Effector memory CD8-positive, alpha-beta T cell (primary cell): ENCODE results near the gene KIAA0825.

Experiments used
- ATAC-seq: fragments of 150-1000 bp; cut with Tn5 transposase; replicated peaks from 2 replicates; pipeline ENCODE4 v1.10.0; 2021; ENCODE audit warnings: mild to moderate bottlenecking, moderate library complexity
- DNase-seq, 3 experiments: peaks; one replicate each; pipeline ENCODE4 v3.0.0; 2021
- H3K27ac Mint-ChIP-seq, 2 donors: one replicate each; pipeline ENCODE4 v1.8.0; 2022; ENCODE audit warnings: mild to moderate bottlenecking in 2 of 2, mixed read lengths in 2 of 2, moderate library complexity in 2 of 2
- H3K27me3 Mint-ChIP-seq, 2 donors: one replicate each; pipeline ENCODE4 v1.8.0; 2022; ENCODE audit warnings: mixed read lengths in 2 of 2
- H3K36me3 Mint-ChIP-seq: one replicate; pipeline ENCODE4 v1.8.0; 2022; ENCODE audit warnings: mild to moderate bottlenecking, moderate library complexity, mixed read lengths; ENCODE audit not compliant: insufficient read depth
- H3K4me1 Mint-ChIP-seq, 2 donors: one replicate each; pipeline ENCODE4 v1.8.0; 2022; ENCODE audit warnings: low read depth in 2 of 2, mixed read lengths in 2 of 2
- H3K4me3 Mint-ChIP-seq, 2 donors: one replicate each; pipeline ENCODE4 v1.8.0; 2022; ENCODE audit warnings: mild to moderate bottlenecking in 2 of 2, mixed read lengths in 2 of 2, moderate library complexity in 2 of 2
- H3K9me3 Mint-ChIP-seq, 2 donors: one replicate each; pipeline ENCODE4 v1.8.0; 2022; ENCODE audit warnings: mixed read lengths in 2 of 2

Gene KIAA0825

DNA sequence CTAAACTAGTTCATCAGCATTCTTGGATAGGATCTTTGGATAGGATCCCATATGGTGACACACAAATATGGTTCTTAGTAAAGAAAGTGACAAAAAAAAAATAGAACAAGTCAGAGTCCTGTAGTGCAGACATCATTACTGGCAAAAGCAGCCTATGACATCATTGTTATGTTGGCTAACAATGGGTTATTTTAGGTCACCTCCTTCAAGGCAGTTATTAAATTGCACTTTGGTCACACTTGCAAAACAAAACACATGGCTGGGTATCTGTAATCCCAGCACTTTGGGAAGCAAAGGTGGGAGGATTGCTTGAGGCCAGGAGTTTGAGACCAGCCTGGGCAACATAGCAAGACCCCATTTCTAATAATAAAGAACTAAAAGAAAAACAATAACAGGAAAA lies 185.9 kb downstream of the KIAA0825 start:
- Mint-ChIP-seq H3K4me3 (no peak overlapping the region), H3K4me1 (no peaks in the 10 kb centered on the region), H3K27me3 (no peaks in the 10 kb centered on the region), H3K9me3 (peaks cover 6 to 7% of the 10 kb centered on the region in 2 donors), H3K36me3 (no peaks in the 10 kb centered on the region), H3K27ac (no peak overlapping the region)
- ATAC-seq (no peak), DNase-seq (no peak)

DNA sequence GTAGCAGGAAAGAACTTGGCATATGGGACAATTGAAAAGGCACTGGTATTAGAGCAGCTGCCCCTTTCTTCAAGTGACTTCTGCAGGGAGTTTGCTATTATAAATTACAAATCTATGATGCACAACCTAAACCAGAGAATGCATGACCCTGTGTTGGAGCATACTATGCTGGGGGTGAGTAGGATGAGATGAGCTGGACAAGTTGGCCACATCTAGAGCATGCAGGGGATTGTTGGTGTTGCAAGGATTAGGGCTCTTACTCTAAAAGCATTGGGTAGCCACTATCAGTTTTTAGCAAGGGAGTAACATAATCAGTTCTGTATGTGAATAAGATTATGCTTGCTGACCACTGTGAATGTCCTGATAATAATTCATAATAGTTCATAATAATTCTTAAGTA lies 186.7 kb downstream of the KIAA0825 start:
- no peak overlapping the region for H3K4me3 Mint-ChIP-seq
- H3K27me3 Mint-ChIP-seq = no peaks in the 10 kb centered on the region
- ATAC-seq (no peak), DNase-seq (no peak)
- H3K27ac Mint-ChIP-seq = no peak overlapping the region
- no peaks in the 10 kb centered on the region for H3K4me1 Mint-ChIP-seq
- H3K36me3 Mint-ChIP-seq = no peaks in the 10 kb centered on the region
- peaks cover 6 to 7% of the 10 kb centered on the region in 2 donors for H3K9me3 Mint-ChIP-seq

DNA sequence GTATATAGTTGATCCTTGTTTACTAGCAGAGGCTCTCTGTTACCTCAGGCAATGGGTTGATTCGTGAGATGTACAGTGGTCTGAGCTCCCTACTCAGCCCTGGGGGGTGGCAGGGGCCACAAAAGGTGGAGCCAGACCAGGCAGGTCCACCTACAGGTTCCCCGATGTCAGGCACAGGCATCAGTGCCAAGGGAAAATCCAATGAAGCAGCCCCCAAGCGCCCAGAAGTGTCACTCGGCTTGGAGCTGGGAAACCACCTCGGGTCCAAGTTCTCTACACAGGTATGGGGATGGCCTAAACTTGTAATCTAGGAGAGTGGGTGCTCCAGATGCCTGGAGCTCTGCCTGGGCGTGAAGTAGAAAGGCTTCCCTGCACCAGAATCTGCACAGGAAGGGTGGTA lies 188.8 kb downstream of the KIAA0825 start:
- Mint-ChIP-seq H3K27ac (no peak overlapping the region), H3K4me1 (no peaks in the 10 kb centered on the region), H3K9me3 (peaks cover 6 to 7% of the 10 kb centered on the region in 2 donors), H3K36me3 (no peaks in the 10 kb centered on the region), H3K27me3 (no peaks in the 10 kb centered on the region), H3K4me3 (no peak overlapping the region)
- no peak for DNase-seq
- no peak for ATAC-seq

DNA sequence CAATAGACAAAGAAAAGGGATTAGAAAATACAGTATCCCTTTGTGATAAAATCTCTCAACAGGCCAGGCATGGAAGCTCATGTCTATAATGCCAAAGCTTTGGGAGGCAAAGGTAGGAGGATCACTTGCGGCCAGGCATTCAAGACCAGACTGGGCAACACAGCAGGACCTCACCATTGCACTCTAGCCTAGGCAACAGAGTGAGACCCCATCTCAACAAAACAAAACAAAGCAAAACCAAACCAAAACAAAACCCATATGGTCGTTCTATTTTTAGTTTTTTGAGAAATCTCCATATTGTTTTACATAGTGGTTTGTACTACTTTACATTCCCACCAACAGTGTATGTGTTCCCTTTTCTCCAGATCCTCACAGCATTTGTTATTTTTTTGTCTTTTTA lies 193.0 kb downstream of the KIAA0825 start:
- Mint-ChIP-seq H3K27me3 (no peaks in the 10 kb centered on the region), H3K36me3 (no peaks in the 10 kb centered on the region), H3K27ac (no peak overlapping the region), H3K9me3 (peaks cover 6 to 7% of the 10 kb centered on the region in 2 donors), H3K4me3 (no peak overlapping the region), H3K4me1 (no peaks in the 10 kb centered on the region)
- ATAC-seq = no peak
- no peak for DNase-seq

DNA sequence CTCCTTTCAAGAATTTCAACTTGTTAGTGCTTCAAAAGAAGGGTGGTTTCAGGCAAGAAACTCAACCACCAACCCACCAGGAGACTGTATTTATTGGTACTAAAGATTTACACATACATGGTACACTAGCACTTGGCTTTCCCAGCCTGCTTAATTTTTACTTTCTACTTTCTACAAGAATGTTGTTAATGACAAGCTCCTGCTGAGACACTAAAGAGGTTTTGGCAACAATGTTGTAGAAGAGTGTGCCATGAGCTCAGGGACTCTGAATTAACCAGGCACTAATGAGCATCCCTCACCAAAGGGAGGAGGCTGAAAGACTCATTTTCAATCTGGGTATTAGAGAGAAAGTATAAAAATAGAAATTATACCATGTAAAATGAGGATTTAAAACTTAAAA lies 195.0 kb downstream of the KIAA0825 start:
- ATAC-seq (no peak), DNase-seq (no peak)
- H3K9me3 Mint-ChIP-seq = peaks cover 0 to 2% of the 10 kb centered on the region in 2 donors
- H3K27me3 Mint-ChIP-seq = no peaks in the 10 kb centered on the region
- no peak overlapping the region for H3K4me3 Mint-ChIP-seq
- H3K36me3 Mint-ChIP-seq = no peaks in the 10 kb centered on the region
- H3K27ac Mint-ChIP-seq = no peak overlapping the region
- H3K4me1 Mint-ChIP-seq = no peaks in the 10 kb centered on the region

DNA sequence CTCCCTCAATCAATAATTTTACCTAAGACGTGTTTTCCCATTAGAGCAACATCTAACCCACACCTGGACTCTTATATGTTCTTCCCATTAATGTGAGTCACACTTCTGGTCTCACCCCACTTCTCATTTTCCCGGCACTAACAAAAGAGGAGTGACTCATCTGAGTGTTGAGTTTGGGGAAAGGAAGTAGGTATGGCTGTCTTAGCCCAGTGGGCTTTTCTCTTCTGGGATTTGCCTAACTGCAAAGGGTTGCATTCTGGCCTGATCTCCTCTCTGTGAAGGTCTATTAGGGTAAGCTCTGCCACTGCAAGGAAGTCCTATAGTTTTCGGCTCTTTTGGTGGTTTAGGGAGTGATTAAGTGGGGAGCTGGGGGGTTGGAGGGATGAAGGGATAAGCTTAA lies 195.6 kb downstream of the KIAA0825 start:
- H3K4me3 Mint-ChIP-seq = no peak overlapping the region
- no peaks in the 10 kb centered on the region for H3K27me3 Mint-ChIP-seq
- H3K36me3 Mint-ChIP-seq = no peaks in the 10 kb centered on the region
- no peaks in the 10 kb centered on the region for H3K4me1 Mint-ChIP-seq
- no peak for DNase-seq
- no peak for ATAC-seq
- no peaks in the 10 kb centered on the region for H3K9me3 Mint-ChIP-seq
- no peak overlapping the region for H3K27ac Mint-ChIP-seq

DNA sequence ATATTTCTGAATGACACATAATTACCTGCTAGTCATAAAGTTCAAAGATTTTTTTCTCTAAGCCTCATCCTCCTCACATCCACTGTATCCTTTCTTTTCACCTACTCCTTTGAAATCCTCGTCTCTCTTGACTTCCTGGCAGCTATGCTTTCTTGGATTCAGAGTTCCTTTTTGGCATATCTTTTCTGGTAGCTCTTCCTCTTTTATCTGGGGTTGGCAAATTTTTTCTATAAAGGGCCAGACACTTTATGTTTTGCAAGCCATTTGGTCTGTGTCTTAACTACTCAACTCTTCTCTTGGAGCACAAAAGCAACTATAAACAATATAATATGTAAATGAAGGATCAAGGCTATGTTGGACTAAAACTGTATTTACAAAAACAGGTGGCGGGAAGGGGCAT lies 197.5 kb downstream of the KIAA0825 start:
- DNase-seq = no peak
- Mint-ChIP-seq H3K9me3 (no peaks in the 10 kb centered on the region), H3K36me3 (no peaks in the 10 kb centered on the region), H3K27me3 (no peaks in the 10 kb centered on the region), H3K4me3 (no peak overlapping the region), H3K27ac (no peak overlapping the region), H3K4me1 (no peaks in the 10 kb centered on the region)
- no peak for ATAC-seq

DNA sequence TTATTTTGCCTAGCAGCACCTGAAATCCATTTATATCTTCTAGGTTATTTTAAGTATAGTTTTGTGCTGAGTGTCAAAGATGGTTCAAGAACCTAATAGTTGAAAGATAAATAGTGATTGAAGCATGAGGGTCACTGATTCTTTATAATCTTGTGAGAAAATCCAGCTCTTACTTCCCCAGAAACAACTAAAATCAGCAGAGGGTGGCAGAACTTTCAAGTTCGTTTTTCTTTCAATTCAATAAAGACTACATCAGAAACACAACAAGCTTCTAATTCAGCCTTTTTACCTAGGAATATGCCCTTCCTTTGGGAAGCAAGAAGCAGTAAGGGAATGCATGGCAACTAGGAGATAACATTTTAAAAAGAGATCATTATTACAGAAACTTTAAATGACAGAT lies 202.6 kb downstream of the KIAA0825 start:
- ATAC-seq = no peak
- Mint-ChIP-seq H3K27me3 (no peaks in the 10 kb centered on the region), H3K9me3 (no peaks in the 10 kb centered on the region), H3K27ac (no peak overlapping the region), H3K4me1 (no peaks in the 10 kb centered on the region), H3K4me3 (no peak overlapping the region), H3K36me3 (no peaks in the 10 kb centered on the region)
- no peak for DNase-seq

DNA sequence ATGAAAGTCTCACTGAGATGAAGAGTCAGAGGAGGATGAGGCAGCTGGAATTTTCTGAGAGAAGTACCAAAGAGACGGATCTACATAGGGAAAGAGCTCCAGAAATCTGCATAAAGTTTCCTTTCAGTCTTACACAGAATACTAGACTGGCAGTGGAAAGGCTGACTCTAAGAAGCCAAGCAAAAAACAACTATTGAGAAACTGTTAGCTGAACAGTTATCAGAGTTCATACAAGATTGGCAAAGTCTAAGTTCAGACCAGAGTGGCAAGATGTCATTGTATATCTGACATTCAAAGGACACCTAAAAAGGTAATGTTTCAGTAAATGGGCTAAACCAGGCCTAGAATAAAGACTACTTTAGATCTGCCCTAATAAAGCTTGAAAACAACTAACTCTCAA lies 209.0 kb downstream of the KIAA0825 start:
- Mint-ChIP-seq H3K4me1 (no peaks in the 10 kb centered on the region), H3K36me3 (no peaks in the 10 kb centered on the region), H3K9me3 (peaks cover 0 to 2% of the 10 kb centered on the region in 2 donors), H3K27me3 (no peaks in the 10 kb centered on the region), H3K4me3 (no peak overlapping the region), H3K27ac (no peak overlapping the region)
- DNase-seq (no peak), ATAC-seq (no peak)

DNA sequence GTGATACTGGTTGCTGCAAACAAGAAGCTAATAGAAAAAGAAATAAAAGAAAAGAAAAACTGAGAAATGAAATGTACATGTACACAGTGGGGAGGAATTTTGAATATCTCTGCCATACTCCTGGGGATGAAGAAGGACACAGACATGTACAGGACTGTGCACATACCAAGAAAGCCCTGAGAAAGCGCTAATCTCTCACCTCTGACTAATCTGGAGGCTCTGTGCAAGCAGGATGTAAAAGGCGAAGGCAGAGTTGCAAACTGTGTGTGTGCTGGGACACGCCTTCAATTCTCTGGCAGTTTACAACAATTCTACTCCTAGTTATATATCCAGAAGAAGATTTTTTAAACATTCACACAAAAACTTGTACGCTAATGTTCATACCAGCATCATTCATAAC lies 211.4 kb downstream of the KIAA0825 start:
- H3K36me3 Mint-ChIP-seq = no peaks in the 10 kb centered on the region
- H3K9me3 Mint-ChIP-seq = peaks cover 0 to 2% of the 10 kb centered on the region in 2 donors
- H3K4me1 Mint-ChIP-seq = no peaks in the 10 kb centered on the region
- H3K4me3 Mint-ChIP-seq = no peak overlapping the region
- DNase-seq (no peak), ATAC-seq (no peak)
- H3K27me3 Mint-ChIP-seq = no peaks in the 10 kb centered on the region
- no peak overlapping the region for H3K27ac Mint-ChIP-seq

DNA sequence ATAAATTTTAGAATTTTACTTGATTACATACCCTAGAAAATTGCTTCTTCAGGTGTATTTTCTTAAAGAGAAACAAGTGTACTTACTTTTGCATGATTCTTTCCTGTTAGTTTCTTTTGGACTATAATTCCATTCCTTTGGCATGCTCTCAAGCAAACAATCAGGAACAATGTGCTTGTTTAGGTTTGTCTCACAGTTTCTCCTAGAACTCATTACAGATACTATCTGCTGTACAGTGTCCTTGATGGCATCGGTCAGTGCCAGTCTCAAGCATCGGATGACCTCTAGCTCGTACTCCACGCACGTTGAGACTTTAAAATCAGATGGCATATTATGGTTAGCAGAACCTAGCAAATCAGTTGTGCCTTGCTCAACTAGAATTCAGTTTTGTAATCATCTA lies 214.9 kb downstream of the KIAA0825 start:
- ATAC-seq (no peak), DNase-seq (no peak)
- H3K36me3 Mint-ChIP-seq = no peaks in the 10 kb centered on the region
- no peaks in the 10 kb centered on the region for H3K27me3 Mint-ChIP-seq
- H3K27ac Mint-ChIP-seq = no peak overlapping the region
- H3K9me3 Mint-ChIP-seq = no peaks in the 10 kb centered on the region
- H3K4me1 Mint-ChIP-seq = no peaks in the 10 kb centered on the region
- no peak overlapping the region for H3K4me3 Mint-ChIP-seq

DNA sequence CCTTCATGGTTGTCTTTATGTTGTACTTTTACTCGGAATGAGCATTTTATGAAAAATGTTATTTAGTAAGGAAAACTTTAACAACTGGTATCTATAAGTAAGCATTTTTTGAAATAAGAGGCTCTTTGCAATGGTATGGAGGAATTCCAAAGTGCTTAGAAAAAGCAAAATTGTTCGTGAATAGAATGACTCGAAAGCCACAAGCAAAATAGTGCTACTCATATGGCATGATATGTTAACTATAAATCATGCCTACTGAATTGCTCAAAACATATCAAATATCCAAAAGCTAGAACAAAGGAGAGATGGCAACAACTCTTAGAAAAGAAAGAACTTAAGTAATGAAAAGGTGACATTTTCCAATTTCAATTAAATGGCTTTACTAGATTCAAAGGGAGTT lies 216.3 kb downstream of the KIAA0825 start:
- H3K27me3 Mint-ChIP-seq = no peaks in the 10 kb centered on the region
- no peaks in the 10 kb centered on the region for H3K36me3 Mint-ChIP-seq
- no peak overlapping the region for H3K27ac Mint-ChIP-seq
- no peak for ATAC-seq
- no peaks in the 10 kb centered on the region for H3K4me1 Mint-ChIP-seq
- DNase-seq = no peak
- no peak overlapping the region for H3K4me3 Mint-ChIP-seq
- no peaks in the 10 kb centered on the region for H3K9me3 Mint-ChIP-seq

DNA sequence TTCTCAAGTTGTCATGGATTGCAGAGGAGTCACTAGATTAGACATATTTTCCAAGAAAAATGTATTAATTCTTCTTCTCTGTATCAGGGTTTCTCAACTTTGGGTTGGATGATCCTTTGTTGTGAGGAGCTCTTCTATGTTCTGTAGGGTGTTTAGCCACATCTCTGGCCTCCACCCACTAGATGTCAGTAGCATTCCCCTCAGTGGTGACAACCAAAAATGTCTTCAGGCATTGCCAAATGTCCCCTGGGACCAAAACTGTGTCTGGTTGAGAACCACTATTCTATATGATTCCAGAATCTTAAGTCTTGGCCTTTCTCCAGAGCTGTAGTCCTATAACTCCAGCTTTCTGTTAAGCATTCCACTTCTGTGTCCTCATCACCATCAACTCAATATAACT lies 220.9 kb downstream of the KIAA0825 start:
- ATAC-seq (no peak), DNase-seq (no peak)
- Mint-ChIP-seq H3K4me1 (no peaks in the 10 kb centered on the region), H3K4me3 (no peak overlapping the region), H3K9me3 (no peaks in the 10 kb centered on the region), H3K27me3 (no peaks in the 10 kb centered on the region), H3K27ac (no peak overlapping the region), H3K36me3 (no peaks in the 10 kb centered on the region)

DNA sequence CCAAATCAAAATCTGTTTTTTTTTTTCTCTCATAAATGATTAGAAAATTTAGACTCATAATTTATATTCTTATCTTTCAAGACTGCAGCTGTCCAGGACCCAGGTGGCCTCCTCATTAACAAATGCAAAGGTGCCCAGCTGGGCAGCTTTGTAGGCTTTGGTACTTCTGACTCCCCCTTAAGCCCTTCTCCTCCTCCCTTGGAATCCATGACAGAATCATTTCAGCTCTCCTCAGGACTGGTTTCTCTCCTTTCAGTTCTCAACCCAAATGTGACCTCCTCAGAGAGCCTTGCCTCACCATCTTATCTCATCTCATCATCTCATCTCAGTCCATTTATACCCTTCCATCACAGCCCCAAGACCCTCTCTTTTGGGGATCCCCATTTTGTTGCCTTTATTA lies 221.7 kb downstream of the KIAA0825 start:
- Mint-ChIP-seq H3K36me3 (no peaks in the 10 kb centered on the region), H3K27ac (no peak overlapping the region), H3K9me3 (no peaks in the 10 kb centered on the region), H3K4me3 (no peak overlapping the region), H3K4me1 (no peaks in the 10 kb centered on the region), H3K27me3 (no peaks in the 10 kb centered on the region)
- no peak for ATAC-seq
- no peak for DNase-seq

DNA sequence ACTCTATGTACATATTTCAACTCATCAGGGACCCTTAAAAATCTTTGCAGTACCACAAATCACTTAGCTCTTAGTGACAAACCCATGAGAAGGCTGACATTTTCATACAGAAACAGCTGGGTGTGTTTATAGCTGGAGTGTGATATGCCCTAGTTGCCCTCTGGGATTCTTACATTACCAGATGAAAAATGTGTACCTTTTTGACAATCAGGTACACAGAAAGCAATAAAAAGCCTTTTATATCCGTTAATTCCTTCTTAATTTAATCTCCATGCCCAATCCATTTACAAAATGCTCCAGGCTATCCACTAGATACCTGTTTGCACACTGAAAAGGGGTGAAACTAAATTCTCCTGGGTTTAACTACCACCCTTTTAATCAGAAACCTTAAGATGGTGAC lies 222.9 kb downstream of the KIAA0825 start:
- ATAC-seq = no peak
- Mint-ChIP-seq H3K27ac (no peak overlapping the region), H3K36me3 (no peaks in the 10 kb centered on the region), H3K27me3 (no peaks in the 10 kb centered on the region), H3K9me3 (no peaks in the 10 kb centered on the region), H3K4me3 (no peak overlapping the region), H3K4me1 (no peaks in the 10 kb centered on the region)
- DNase-seq = no peak
